HPDE6-E6E7 (cell line): ENCODE data around the gene WRAP53.

Experiments
- DNase-seq: peaks from one replicate; pipeline ENCODE4 v3.0.0; 2011; ENCODE audit warnings: missing footprints; ENCODE audit errors: extremely low spot score

The WRAP53 gene

DNA sequence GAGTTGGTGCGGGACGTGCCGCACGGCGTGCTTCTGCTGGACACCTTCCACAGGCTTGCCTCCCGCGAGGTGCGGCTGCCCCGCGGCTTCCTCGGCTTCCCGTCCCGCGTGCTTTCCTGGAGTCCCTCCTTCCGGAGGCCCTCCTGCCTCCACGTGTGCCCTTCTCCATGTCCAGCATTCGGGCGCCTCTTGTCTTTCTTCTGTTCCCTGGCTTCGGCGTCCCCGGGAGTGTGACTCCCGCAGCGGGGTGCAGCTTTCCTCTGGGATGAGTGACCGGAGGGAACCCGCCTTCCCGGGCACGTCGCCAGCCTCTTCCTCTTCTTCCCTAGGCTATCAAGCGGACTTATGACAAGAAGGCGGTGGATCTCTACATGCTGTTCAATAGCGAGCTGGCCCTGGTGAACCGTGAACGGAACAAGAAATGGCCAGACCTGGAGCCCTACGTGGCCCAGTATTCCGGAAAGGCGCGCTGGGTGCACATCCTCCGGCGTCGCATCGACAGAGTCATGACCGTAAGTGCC, 52.3 kb downstream of the WRAP53 start:
- no peak for DNase-seq

DNA sequence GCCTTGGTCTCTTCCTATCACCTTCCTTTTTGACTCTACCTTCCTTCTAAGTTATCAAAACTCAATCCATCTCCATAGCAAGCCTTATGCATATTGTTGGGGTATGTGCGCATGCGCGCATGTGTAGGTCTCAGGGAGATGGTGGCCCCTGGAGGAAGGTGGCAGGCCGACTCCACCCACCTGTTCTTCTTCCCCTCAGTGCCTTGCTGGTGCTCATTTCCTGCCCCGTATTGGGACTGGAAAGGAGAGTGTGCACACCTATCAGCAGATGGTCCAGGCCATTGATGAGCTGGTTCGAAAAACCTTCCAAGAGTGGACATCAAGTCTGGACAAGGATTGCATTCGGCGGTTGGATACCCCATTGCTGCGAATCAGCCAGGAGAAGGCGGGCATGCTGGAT, 54.5 kb downstream of the WRAP53 start:
- no peak for DNase-seq

DNA sequence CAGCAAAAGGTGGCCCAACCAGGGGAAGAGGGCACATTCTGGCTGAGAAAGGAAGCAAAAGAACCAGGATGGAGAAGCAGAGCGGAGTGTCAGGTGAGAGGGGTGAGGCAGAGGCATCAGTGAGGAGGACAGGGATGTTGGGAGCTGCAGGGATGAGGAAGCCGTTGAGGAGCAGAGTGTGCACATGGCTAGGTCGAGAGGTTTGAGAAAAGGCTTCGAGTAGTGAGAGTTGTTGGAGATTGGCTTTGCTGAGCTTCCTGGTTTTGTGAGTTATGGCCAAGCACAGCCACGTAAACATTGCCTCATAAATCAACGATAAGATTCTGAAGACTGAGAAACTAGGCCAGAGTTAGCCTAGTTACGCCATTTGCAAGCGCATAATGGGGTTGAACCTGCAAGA, 56.1 kb downstream of the WRAP53 start:
- no peak for DNase-seq

DNA sequence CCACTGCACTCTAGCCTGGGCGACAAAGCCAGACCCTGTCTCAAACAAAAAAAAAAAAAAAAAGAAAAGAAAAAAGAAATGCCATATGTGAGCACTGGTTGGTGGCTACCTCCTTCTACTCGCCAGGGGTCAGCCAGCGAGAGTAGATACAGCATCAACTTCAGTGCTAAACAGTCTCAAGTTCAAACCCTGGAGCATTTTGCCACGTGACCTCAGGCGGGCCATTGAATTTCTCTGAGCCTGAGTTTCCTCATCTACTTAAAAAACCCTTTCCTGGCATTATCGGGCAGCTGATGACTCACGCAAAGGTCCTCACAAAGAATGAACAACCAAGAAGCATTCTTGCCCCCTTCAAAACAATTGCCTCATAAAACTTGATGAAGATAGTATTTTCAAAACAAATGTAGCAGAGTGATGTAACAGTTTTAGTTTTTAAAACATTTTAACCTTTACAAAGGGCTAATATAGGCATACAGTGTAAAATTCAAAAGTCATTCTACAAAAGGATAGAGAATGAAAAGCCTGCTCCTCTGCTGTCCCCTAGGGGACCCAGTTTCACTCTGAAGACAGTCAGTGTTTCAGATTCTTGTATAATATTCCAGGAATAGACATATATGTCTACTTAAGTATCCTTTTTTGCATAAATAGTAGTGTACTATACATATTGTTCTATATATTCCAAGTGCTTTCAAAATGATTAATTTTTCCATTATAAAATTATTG, 57.6 kb downstream of the WRAP53 start:
- peak; percentile 50 for DNase-seq

DNA sequence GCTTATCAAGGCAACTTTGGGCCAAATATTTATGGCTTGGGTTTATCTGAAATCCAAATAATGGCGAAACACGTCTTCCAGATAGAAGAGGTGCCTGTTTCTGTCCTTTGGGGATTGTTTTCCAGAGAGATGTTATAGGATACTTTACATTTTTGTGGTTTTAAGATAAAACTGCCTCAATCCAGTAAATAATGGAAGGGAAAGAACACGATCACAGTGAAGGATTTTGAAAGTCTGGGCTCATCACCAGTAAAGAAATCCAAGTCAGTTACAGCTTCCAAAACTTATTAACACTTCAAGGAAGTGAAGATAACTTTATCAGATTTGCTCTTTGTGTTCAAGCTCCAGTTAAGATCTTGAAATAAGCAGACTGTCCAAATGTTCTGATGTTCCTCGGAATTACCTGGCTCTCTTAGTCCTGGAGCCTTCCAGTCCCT, 59.4 kb downstream of the WRAP53 start:
- no peak for DNase-seq

DNA sequence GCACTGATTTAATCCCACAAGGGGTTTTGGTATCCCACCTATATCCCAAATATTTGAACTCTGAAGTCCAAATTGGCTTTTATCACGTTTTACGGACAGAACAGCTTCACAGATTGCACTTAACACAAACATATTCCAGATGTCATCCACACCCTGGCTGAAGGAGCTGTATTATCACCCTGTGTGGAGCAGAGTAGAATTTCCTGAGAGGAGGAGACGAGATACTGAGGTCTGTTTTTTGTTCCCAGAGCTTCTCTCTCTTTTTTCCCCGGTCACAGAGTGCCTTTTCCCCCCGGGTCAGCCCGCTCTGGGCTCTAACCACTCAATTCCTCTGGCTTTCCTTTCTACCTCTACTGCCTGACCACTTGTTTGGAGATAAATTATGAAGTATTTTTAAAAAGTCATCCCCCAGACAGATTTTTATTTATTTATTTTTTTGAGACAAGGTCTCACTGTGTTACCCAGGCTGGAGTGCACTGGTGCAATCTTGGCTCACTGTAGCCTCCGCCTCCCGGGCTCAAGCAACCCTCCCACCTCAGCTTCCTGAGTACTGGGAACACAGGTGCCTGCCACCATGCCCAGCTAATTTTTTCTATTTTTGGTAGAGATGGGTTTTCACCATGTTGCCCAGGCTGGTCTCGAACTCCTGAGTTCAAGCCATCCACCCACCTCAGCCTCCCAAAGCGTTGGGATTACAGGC, 59.9 kb downstream of the WRAP53 start:
- no peak for DNase-seq

DNA sequence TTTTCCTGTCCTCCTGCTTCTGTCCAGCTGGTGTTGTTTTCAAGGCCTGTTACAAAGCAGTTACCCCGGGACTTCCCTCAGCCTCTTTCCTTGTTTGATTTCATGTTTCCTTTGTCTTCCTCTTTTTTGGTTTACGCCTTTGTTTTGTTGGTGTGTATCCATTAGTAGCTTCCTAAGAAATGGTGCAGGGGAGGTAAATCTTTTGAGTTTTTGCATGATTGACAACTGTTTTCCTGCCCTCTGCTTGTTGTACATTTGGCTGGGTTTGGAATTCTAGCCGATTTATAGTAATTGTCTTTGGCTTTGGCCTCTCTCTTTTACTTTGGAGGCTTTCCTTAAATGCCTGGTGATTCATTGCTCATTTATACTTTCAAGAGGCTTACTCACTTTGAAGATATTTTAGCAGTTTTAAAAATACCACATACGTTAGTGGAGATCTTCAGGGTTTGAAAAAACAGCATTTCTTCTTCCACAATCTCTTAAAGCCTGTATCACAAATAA, 62.1 kb downstream of the WRAP53 start:
- DNase-seq = peak; percentile 19
